Activated CD4-positive, alpha-beta T cell treated with anti-CD3 and anti-CD28 coated beads for 4 hours (primary cell): ENCODE results near the gene C10orf71.

Experiments used
- DNase-seq, 2 donors: peaks; one replicate each; pipeline ENCODE4 v3.0.0-alpha.2; 2020

The C10orf71 gene

GRCh38 chr10:49294731-49295130, 4.2 kb upstream of the C10orf71 start:
- no peak for DNase-seq

- no peak for DNase-seq
These were observed 3.7 kb upstream of the C10orf71 start for GRCh38 chr10:49295297-49295696.

- no peak for DNase-seq
These were observed 2.6 kb upstream of the C10orf71 start for GRCh38 chr10:49296382-49296781.

DNA sequence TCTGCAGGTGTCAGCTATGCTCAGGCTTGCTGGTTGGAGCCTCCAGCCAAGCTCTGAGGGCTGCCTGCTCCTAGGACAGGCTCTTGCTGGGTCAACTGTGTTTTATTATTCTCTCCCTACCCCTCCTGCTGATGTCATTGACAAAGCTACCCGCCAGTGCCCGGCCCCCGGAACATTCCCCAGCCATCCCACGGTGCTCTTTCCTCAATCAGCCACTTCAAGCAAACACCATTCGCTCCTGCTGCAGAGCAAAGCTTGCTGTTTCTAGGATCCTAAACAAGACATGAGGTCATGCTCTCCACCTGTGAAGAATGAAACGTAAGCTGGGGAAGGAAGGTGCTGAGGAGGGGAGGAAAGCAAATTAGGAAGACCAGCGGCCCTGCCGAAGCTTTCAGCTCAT, 2.1 kb upstream of the C10orf71 start:
- DNase-seq, result no peak

DNA sequence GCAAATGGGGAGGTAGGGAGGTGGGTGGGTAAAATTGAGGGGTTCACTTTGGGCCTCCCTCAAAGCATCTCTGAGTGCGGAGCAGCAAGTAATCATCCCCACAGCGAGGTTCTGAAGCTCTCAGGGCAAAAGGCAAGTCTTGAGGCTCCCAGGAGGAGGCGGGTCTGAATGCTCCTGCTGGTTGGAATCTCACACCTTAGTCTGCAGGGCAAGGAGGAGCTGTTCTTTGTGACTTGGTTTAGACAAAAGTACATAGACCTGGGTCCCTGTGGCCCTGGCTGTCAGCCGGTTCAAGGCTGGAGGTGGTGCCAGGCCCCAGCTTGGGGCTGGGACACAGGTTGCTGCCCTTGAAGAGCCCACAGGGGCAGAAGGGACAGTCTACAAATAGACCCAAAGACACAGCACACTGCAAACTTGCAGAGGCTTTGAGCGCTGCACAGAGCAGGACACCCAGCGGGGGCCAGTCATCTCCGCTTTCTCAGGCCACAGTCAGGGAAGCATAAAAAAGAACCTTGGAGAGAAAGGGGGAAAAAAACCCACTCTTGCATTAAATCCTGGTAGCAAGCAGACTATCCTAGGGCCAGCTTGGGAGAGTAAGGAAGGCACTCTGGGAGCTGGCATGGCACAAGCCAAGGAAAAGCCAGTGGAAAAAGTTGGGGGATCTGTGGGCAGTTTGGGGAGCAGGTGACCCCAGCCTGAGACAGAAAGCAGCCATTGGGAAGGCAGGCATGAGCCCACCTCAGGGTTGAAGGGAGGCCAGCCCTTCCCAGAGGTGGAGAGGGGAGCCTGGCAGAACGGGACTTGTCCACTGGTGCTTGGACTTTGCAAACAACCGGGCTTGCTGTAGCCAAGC, 926 bp upstream of the C10orf71 start:
- no peak for DNase-seq

DNA sequence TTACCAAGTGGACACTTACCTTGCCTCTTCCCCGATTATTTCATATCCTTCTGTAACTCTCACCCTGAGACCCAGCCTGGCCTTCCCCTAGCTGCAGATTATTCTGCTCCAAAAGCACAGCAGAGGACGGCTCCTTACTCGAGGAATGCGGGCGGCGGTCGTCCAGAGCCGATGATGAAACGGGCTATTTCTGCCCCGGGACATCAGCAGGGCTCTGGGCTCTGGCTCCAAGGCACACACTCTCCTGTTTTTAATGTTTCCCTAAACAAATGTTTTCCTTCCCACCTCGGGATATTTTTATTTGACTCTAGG, 343 bp upstream of the C10orf71 start:
- no peak for DNase-seq

DNA sequence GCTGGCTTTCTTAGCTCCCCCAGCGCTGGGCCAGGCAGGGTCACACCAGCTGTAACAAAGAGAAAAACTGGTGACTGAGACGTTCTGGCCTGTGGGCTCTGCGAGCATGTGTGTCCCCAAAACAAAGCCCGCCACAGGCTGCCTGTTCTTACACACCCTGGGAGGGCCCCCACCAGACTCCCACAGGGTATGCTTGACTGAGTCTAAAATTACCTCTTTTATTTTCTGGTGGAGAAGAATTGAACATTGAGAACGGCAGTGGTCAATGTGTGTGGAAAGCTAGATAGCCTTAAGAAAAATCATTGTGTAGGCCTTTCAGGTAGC, 808 bp downstream of the C10orf71 start:
- no peak for DNase-seq

- no peak for DNase-seq
These were observed 1.4 kb downstream of the C10orf71 start for GRCh38 chr10:49300140-49300974.

GRCh38 chr10:49301302-49301701, 2.3 kb downstream of the C10orf71 start:
- DNase-seq, result no peak

GRCh38 chr10:49302088-49302487, 3.1 kb downstream of the C10orf71 start:
- no peak for DNase-seq

GRCh38 chr10:49303711-49304110, 4.7 kb downstream of the C10orf71 start:
- no peak for DNase-seq

GRCh38 chr10:49304137-49304536, 5.2 kb downstream of the C10orf71 start:
- DNase-seq, result no peak

DNA sequence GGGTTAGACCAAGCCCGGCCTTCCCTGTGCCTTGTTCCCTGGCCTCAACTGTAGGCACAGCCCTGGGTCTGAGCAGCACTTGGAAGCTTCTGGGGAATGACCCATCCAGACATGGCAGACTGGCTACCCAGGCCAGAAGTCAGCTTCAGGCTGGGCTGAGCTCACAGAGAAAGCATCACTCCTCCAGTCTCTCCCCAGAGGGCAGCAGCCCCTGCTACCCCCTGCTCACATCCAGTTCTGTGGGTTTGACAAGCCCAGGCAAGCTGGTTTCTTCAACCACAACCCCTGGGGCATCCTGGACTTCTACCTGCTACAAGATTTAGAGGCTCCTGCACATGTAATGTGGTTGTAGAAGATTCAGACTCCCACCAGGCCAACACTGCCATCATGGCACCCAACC, 9.0 kb downstream of the C10orf71 start:
- DNase-seq, result no peak

DNA sequence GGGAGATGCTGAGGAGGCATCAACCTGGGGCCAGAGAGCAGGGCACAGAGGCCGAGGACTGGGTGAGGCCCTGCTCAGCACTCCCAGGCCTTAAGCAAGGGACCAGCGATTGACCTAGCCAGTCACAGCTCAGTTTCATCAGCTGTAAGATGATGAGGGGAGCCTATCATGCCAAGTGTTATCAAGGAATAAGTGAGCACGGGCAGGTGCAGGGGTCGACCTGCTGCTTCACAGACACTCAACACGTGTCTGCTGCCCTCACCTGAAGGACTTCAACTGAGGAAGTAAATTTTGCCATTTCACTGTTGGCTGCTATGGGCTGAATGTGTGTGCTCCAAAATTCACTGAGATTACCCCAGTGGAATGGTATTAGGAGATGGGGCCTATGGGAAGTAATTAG, 9.9 kb downstream of the C10orf71 start:
- no peak for DNase-seq

- DNase-seq, result no peak
These were observed 10.9 kb downstream of the C10orf71 start for GRCh38 chr10:49309691-49310411.

- DNase-seq, result no peak
These were observed 11.5 kb downstream of the C10orf71 start for GRCh38 chr10:49310460-49310859.

GRCh38 chr10:49310901-49311554, 12.1 kb downstream of the C10orf71 start:
- no peak for DNase-seq

DNA sequence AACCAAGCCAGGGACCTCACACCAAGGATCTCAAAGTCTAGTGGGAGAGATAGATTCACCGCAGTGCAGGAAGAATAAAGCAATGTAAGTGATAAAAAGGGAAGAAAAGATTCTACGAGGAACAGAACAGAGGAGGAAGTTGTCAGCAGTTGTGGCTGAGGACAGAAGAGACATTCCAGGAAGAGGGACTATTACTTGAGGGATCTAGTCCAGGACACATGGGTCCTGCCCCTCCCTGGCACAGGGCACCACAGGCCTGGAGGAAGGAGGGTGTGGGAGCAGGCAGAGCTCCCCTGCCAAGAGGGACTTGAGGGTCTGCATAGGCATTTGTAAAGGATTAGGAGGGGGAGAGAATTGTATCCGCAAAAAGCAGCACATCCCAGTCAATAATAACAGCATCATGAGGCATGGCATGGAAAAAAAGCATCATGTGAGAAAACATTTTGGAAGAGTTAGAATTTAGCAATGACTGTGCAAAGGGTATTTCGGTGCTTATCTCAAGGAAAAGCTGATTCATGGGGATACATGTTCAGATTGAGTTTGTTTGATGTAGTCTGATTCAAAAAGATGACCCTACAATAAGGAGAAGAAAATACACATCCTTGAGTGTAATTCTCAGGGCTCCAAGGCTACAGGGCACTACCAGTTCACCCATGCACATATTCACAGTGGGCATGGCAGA, 12.7 kb downstream of the C10orf71 start:
- DNase-seq, result no peak

DNA sequence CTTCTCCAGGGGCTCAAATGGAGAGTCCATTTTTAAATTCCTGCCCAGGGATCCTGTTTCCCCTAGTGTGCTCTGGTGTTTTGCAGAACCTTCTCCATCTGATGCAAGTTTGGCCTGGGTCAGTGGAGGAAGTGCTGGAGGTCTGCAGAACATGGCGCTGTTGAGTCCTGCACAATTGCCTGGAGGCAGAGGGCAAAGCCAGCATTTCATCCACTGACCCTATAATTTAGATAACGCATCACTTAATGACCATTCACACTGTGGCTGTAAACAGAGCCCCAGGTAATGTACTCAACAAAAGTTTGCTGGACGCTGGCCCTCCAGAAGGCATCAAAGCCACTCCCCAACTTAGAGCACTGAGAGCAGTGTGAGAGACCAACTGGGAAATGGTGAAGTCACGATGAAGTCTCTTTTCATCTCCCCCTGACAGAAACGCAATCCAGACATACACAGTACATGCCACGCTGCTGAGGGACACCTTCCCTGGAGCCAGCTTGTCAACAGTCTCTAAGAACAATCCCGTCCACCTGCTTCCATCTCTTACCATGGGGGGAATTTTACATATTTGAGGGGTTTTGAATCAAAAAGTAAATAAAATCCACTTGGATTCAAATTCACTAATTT, 13.4 kb downstream of the C10orf71 start:
- DNase-seq, result no peak

DNA sequence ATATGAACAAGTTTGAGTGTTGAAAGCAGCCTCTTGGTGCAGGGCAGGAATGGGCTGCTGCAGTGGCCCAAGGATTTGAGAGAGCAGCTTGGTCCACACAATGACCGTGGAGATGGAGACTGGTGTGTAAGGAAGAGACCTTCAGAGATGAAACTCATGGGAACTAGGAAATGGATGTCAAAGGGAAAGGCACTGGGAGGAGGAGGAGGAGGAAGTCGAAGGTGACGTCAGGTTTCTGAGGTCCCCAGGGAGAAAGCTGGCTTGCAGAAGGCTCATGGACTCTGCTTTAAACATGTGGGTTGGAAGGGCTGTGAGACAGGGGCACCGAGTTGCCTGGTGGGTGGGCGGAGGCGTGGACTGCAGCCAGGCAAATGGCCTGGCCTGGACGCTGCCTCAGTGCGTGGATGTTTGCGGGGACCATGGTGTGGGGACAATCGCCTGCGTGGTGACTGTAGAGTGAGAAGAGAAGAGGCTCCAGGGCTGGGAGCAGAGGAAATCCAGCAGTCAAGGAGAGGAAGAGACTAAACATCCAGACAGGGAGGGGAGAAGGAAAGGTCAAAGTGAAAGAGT, 14.6 kb downstream of the C10orf71 start:
- no peak for DNase-seq

- no peak for DNase-seq
These were observed 15.8 kb downstream of the C10orf71 start for GRCh38 chr10:49314806-49315205.

GRCh38 chr10:49318028-49318427, 19.1 kb downstream of the C10orf71 start:
- no peak for DNase-seq
